Mucosa of rectum (tissue), 2 donors: ENCODE data around the gene CPM.

Source experiments
- H3K27ac ChIP-seq, 2 donors: one replicate each; pipeline ENCODE4 v1.7.0; 2013; ENCODE audit warnings: inconsistent platforms in 2 of 2, low read depth in 2 of 2, low read length in 2 of 2
- H3K27me3 ChIP-seq, 2 donors: one replicate each; pipeline ENCODE4 v1.7.0; 2013; ENCODE audit warnings: low read length in 2 of 2; ENCODE audit not compliant: control insufficient read depth in 2 of 2, insufficient read depth in 2 of 2
- H3K36me3 ChIP-seq, 2 donors: one replicate each; pipeline ENCODE4 v1.7.0; 2013; ENCODE audit warnings: low read length in 2 of 2; ENCODE audit not compliant: control insufficient read depth in 2 of 2, insufficient read depth in 2 of 2
- H3K4me1 ChIP-seq, 2 donors: one replicate each; pipeline ENCODE4 v1.7.0; 2013; ENCODE audit warnings: low read length in 2 of 2, mild to moderate bottlenecking in 1 of 2; ENCODE audit not compliant: control insufficient read depth in 2 of 2, insufficient read depth in 2 of 2
- H3K4me3 ChIP-seq, 2 donors: one replicate each; pipeline ENCODE4 v1.7.0; 2013; ENCODE audit warnings: low read length in 2 of 2
- H3K9ac ChIP-seq, 2 donors: one replicate each; pipeline ENCODE4 v1.7.0; 2013; ENCODE audit warnings: low read length in 2 of 2, low read depth in 1 of 2, mild to moderate bottlenecking in 1 of 2
- H3K9me3 ChIP-seq, 2 donors: one replicate each; pipeline ENCODE4 v1.7.0; 2013; ENCODE audit warnings: low read length in 2 of 2; ENCODE audit not compliant: control insufficient read depth in 2 of 2
- donor health status: healthy.
- donor health status: Normal muscosa, but diverticular disease.

CPM gene

GRCh38 chr12:68856510-68856909 lies 76.5 kb downstream of the CPM start:
- no peak overlapping the region for H3K27ac ChIP-seq
- H3K27me3 ChIP-seq = no peaks in the 10 kb centered on the region
- no peaks in the 10 kb centered on the region for H3K4me1 ChIP-seq
- no peaks in the 10 kb centered on the region for H3K9me3 ChIP-seq
- no peak overlapping the region for H3K4me3 ChIP-seq
- H3K9ac ChIP-seq = no peak overlapping the region
- peaks cover 15 to 34% of the 10 kb centered on the region in 2 donors for H3K36me3 ChIP-seq

DNA sequence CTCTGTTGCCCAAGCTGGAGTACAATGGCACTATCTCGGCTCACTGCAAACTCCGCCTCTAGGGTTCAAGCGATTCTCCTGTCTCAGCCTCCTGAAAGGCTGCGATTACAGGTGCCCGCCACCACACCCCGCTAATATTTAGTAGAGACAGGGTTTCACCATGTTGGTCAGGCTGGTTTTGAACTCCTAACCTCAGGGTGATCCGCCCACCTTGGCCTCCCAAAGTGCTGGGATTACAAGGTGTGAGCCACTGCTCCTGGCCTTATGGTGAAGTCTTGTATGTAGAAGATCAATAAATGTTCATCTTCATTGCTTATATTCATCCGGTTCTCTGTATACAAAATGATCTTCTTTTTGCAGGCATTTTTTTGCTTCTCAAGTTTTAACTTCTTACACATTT lies 77.2 kb downstream of the CPM start:
- no peak overlapping the region for H3K4me3 ChIP-seq
- no peak overlapping the region for H3K27ac ChIP-seq
- no peaks in the 10 kb centered on the region for H3K27me3 ChIP-seq
- no peaks in the 10 kb centered on the region for H3K9me3 ChIP-seq
- H3K36me3 ChIP-seq = peaks cover 15 to 34% of the 10 kb centered on the region in 2 donors
- no peak overlapping the region for H3K9ac ChIP-seq
- H3K4me1 ChIP-seq = no peaks in the 10 kb centered on the region

DNA sequence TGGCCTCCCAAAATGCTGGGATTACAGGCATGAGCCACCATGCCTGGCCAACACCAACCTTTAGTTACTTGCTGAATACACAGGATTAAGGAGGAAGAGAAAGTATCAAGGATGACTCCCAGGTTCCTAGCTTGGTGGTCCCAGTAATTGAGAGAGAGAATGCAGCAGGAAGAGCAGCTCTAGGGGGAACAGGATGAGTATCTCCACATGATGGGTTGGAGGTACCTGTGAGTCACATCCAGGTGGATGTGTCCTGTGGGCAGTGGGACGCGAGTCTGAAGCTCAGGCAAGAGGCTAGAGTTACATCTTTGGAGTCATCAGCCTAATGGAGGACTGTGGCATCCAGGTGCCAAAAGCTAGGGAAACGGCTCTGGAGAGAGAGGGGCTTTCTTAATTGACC lies 77.9 kb downstream of the CPM start:
- peaks cover 15 to 34% of the 10 kb centered on the region in 2 donors for H3K36me3 ChIP-seq
- no peaks in the 10 kb centered on the region for H3K4me1 ChIP-seq
- H3K9me3 ChIP-seq = no peaks in the 10 kb centered on the region
- no peak overlapping the region for H3K4me3 ChIP-seq
- H3K27me3 ChIP-seq = no peaks in the 10 kb centered on the region
- no peak overlapping the region for H3K9ac ChIP-seq
- no peak overlapping the region for H3K27ac ChIP-seq

- Histone ChIP-seq H3K9me3 (no peaks in the 10 kb centered on the region), H3K36me3 (peaks cover 15 to 34% of the 10 kb centered on the region in 2 donors), H3K4me1 (no peaks in the 10 kb centered on the region), H3K27ac (no peak overlapping the region), H3K27me3 (no peaks in the 10 kb centered on the region), H3K9ac (no peak overlapping the region), H3K4me3 (no peak overlapping the region)
These were observed 78.4 kb downstream of the CPM start for GRCh38 chr12:68854554-68854953.

DNA sequence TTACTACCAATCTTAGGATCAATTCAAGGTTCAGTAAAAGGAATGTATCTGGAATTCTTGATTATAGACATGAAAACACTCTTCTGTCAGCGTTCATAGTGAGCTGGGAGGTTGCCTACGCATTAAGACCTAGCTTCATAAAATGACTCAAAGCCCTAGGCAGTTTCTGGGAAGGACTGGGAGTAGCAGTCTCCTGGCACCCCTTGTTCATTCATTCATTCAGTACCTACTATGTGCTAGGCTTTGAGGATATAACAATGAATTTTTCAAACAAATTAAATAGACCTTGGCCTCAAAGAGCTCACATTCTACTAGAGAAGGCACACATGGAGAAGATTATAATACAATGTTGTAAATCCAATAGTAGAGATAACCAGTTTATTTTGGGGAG lies 78.9 kb downstream of the CPM start:
- Histone ChIP-seq H3K27ac (no peak overlapping the region), H3K9me3 (no peaks in the 10 kb centered on the region), H3K9ac (no peak overlapping the region), H3K36me3 (peaks cover 15 to 34% of the 10 kb centered on the region in 2 donors), H3K27me3 (no peaks in the 10 kb centered on the region), H3K4me1 (no peaks in the 10 kb centered on the region), H3K4me3 (no peak overlapping the region)

DNA sequence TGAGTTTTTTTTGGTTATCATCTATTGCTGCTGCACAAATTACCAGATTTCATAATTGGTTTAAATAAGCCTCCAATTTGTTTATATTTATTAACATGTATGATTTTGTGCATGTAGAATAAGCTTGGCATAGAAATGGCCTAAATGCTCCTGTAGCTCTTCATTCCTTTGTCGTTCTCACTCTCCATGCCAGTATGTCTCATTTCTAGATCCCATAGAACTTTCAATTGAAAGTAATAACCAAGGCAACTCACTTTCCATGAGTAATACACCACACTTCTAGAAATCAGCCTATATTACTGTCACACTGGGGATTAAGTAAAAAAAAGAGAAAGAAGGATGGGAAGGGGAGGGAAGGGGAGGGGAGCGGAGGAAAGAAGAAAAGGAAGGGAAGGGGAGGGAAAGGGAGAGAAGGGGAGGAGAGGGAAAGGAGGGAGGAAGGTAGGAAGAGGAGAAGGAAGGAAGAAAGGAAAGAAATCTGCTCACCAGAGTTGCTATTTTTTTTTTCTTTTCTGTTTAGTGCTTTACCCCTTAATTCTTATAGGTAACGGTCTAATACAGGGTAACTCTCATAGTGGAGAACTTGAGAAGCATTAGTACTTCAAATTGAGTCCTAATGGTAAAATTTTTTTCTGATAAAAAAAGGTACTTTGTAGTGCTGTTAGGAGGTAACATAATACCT lies 79.4 kb downstream of the CPM start:
- Histone ChIP-seq H3K9ac (no peak overlapping the region), H3K9me3 (no peaks in the 10 kb centered on the region), H3K36me3 (peaks cover 15 to 31% of the 10 kb centered on the region in 2 donors), H3K4me1 (no peaks in the 10 kb centered on the region), H3K27me3 (no peaks in the 10 kb centered on the region), H3K4me3 (no peak overlapping the region), H3K27ac (no peak overlapping the region)

DNA sequence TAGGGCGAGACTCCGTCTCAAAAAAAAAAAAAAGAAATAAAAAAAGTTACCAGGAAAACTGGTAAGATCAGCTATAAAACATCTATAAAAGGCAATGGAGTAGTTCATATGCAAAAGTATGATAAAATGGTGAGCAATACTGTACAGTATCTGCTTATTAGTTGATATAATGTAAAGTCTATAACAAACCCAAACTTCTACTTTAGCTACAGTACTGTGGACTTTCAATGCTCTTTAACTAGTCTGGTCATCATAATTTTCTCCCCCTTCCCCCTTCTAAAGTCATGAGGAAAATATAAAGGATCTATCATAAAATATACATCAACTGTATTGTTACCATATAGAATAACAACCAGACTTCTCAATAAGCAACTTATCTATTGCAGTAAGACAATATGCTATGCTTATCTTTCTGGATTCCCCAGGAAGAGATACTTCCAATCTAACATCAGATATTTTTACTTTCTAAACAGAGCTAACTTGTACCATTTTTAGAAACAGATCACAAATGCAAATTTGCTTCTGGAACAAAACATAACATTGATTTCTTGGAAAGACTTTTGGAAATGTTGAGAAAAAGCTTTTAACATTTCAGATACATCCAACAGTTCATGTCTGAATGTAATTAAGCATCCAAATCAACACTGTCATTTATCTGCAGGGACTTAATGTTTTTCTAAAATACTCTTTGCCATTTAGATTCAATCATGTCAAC lies 81.2 kb downstream of the CPM start:
- Histone ChIP-seq H3K36me3 (peaks cover 9 to 21% of the 10 kb centered on the region in 2 donors), H3K9me3 (no peaks in the 10 kb centered on the region), H3K9ac (no peak overlapping the region), H3K27me3 (no peaks in the 10 kb centered on the region), H3K27ac (no peak overlapping the region), H3K4me1 (no peaks in the 10 kb centered on the region), H3K4me3 (no peak overlapping the region)

GRCh38 chr12:68850390-68850789 lies 82.6 kb downstream of the CPM start:
- Histone ChIP-seq H3K36me3 (peaks cover 0 to 8% of the 10 kb centered on the region in 2 donors), H3K27ac (no peak overlapping the region), H3K4me3 (no peak overlapping the region), H3K9me3 (no peaks in the 10 kb centered on the region), H3K9ac (no peak overlapping the region), H3K4me1 (no peaks in the 10 kb centered on the region), H3K27me3 (no peaks in the 10 kb centered on the region)

- H3K4me1 ChIP-seq = no peaks in the 10 kb centered on the region
- no peak overlapping the region for H3K9ac ChIP-seq
- no peaks in the 10 kb centered on the region for H3K27me3 ChIP-seq
- no peak overlapping the region for H3K27ac ChIP-seq
- H3K36me3 ChIP-seq = peaks cover 13 to 17% of the 10 kb centered on the region in 2 donors
- H3K9me3 ChIP-seq = no peaks in the 10 kb centered on the region
- H3K4me3 ChIP-seq = no peak overlapping the region
These were observed 86.2 kb downstream of the CPM start for GRCh38 chr12:68846811-68847210.

DNA sequence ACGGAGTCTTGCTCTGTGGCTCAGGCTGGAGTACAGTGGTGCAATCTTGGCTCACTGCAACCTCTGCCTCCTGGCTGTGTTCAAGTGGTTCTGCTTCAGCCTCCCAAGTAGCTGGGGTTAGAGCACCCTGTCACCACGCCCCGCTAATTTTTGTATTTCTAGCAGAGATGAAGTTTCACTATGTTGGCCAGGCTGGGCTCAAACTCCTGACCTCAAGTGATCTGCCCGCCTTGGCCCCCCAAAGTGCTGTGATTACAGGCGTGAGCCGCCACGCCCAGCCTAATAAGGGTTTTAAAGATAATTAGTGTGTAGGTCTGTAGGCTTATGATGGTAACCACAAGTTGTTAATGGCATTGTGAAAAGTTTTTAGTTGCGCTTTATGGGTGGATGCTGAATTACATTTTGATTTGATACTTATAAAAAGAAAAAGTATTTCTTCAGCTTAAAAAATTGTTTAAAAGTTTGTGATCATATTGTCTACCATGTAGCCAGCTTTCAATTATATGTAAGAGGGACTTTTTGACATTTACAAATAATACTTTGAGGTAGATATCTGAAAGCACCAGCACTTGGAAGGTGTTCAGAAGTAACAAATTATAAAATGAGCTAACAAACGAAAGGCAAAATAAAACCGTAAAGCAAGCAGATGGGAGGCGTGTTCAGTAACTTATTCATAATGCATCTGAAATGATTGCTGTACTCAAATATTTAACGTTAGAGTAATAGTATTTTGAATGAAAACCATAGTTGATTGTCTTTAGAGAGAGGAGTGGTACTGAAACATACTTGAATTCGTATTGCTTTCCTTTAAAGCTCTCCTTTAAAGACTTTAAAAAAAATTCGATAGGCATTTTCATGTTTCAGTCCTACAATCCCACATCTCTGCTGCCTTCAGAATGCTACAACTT lies 87.9 kb downstream of the CPM start:
- Histone ChIP-seq H3K4me3 (no peak overlapping the region), H3K9ac (no peak overlapping the region), H3K27ac (no peak overlapping the region), H3K36me3 (peaks cover 15 to 28% of the 10 kb centered on the region in 2 donors), H3K9me3 (no peaks in the 10 kb centered on the region), H3K4me1 (no peaks in the 10 kb centered on the region), H3K27me3 (no peaks in the 10 kb centered on the region)
